ENCODE data around the gene TMEM200B.

The TMEM200B gene

DNA sequence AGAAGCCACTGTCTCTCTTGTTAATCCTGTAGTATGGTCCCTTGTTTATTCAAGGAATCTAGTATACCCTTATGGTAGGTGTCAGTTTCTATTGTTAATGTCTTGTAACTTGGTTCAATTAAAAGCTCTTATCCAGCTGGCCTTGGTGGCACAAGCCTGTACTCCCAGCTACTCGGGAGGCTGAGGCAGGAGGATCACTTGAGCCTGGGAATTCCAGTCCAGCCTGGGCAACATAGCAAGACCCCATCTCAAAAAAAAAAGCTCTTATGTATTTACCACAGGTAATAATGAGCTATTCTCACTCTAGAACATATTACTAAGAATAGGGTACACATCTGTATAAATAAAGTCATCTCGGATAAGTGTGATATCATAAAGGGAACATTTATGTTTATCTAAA lies 46.5 kb downstream of the TMEM200B start:
- Histone ChIP-seq H3K9me3 (ENCODE audit: severe bottlenecking) (peaks cover 5% of the 10 kb centered on the region), H3K4me1 (ENCODE audit: insufficient read depth, poor library complexity, severe bottlenecking) (no peaks in the 10 kb centered on the region), H3K4me3 (ENCODE audit: severe bottlenecking) (no peak overlapping the region), H3K36me3 (ENCODE audit: low read depth) (no peaks in the 10 kb centered on the region), H3K27me3 (ENCODE audit: insufficient read depth, poor library complexity, severe bottlenecking) (no peaks in the 10 kb centered on the region), H3K27ac (ENCODE audit: poor library complexity, severe bottlenecking) (no peak overlapping the region)
- no peak for DNase-seq (ENCODE audit: low spot score)
- TF ChIP-seq, protein P1, sequence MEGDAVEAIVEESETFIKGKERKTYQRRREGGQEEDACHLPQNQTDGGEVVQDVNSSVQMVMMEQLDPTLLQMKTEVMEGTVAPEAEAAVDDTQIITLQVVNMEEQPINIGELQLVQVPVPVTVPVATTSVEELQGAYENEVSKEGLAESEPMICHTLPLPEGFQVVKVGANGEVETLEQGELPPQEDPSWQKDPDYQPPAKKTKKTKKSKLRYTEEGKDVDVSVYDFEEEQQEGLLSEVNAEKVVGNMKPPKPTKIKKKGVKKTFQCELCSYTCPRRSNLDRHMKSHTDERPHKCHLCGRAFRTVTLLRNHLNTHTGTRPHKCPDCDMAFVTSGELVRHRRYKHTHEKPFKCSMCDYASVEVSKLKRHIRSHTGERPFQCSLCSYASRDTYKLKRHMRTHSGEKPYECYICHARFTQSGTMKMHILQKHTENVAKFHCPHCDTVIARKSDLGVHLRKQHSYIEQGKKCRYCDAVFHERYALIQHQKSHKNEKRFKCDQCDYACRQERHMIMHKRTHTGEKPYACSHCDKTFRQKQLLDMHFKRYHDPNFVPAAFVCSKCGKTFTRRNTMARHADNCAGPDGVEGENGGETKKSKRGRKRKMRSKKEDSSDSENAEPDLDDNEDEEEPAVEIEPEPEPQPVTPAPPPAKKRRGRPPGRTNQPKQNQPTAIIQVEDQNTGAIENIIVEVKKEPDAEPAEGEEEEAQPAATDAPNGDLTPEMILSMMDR (IDR thresholded peaks at IDR 0.05; ENCODE audit: poor library complexity, severe bottlenecking), result no peak
- ATAC-seq (ENCODE audit: low read depth), result no peak
